Epithelial cell of proximal tubule (primary cell): Measurements from ENCODE around the gene FAM107B. TPM values are rescaled to one million over a fixed set of nuclear protein-coding genes. Genes with fewer than 3 reads are reported as not detected.

Experiments
- DNase-seq: peaks from one replicate; pipeline ENCODE4 v3.0.0-alpha.2; 2011; ENCODE audit warnings: low read depth
- H3K4me3 ChIP-seq: 2 replicates; pipeline ENCODE4 v1.5.1; 2011; ENCODE audit warnings: low read depth, mild to moderate bottlenecking, low read length
- total RNA-seq: library from RNA; depleted of rRNA; stranded (reverse); fragments of >200 nt; gene quantifications from 2 replicates; pipeline ENCODE4 v1.2.3, GENCODE V29; 2015
- TF ChIP-seq, protein P1 (sequence below): conservative IDR thresholded peaks from 2 replicates; pipeline ENCODE4 v1.5.1; 2012; ENCODE audit warnings: low read depth, mild to moderate bottlenecking, low read length

The FAM107B gene
- total RNA-seq, 1 donor from 2014 or later: 46.0 TPM

GRCh38 chr10:14483417-14483816, 291.3 kb downstream of the FAM107B start:
- TF ChIP-seq, protein P1, sequence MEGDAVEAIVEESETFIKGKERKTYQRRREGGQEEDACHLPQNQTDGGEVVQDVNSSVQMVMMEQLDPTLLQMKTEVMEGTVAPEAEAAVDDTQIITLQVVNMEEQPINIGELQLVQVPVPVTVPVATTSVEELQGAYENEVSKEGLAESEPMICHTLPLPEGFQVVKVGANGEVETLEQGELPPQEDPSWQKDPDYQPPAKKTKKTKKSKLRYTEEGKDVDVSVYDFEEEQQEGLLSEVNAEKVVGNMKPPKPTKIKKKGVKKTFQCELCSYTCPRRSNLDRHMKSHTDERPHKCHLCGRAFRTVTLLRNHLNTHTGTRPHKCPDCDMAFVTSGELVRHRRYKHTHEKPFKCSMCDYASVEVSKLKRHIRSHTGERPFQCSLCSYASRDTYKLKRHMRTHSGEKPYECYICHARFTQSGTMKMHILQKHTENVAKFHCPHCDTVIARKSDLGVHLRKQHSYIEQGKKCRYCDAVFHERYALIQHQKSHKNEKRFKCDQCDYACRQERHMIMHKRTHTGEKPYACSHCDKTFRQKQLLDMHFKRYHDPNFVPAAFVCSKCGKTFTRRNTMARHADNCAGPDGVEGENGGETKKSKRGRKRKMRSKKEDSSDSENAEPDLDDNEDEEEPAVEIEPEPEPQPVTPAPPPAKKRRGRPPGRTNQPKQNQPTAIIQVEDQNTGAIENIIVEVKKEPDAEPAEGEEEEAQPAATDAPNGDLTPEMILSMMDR: no peak
- no peak overlapping the region for H3K4me3 ChIP-seq
- DNase-seq: no peak

GRCh38 chr10:14481752-14482151, 292.9 kb downstream of the FAM107B start:
- TF ChIP-seq, protein P1: no peak
- no peak for DNase-seq
- H3K4me3 ChIP-seq: no peak overlapping the region

DNA sequence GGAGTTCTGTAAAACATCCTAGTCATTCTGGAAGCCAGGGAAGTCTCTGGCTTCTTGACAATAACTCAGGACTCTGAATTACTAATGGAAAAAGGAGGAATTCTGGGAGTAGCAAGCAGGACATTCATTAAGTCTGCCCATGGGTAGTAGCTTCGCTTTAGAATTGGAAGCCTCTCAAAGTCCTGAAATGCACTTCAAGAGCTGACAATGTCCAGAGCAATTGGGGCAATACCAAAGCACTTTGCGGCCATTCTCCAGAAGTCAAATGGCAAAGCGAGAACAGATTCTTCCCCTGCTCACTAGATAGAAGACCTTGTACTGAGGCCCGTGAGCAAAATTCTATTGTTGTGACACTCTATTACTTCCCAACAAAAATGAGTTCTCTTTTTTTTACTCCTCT, 293.7 kb downstream of the FAM107B start:
- DNase-seq: no peak
- H3K4me3 ChIP-seq: no peak overlapping the region
- TF ChIP-seq, protein P1: no peak

DNA sequence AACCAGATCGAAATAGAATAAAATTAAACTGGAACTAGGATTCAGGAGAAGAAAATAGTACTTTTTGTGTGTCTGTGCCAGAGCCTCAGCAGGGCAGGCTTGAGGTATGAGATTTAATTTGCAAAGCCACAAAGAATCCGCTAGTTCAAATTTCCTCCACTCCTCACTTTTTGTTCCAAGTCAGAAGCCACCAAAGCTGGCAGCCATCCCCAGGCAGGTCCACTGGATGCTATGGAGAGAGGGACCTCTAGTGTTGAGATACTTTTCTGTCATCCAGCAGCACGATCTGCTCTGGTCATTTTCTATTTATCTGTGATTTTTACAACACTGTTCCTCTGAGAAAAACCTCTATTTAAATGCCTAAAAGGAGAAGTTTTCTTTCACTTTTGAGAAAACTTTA, 296.1 kb downstream of the FAM107B start:
- TF ChIP-seq, protein P1: peak; percentile 90
- DNase-seq: no peak
- H3K4me3 ChIP-seq: no peak overlapping the region

- TF ChIP-seq, protein P1: no peak
These were observed 296.5 kb downstream of the FAM107B start for GRCh38 chr10:14478201-14478600.

GRCh38 chr10:14477408-14477710, 297.3 kb downstream of the FAM107B start:
- TF ChIP-seq, protein P1: no peak
- DNase-seq: no peak
- no peak overlapping the region for H3K4me3 ChIP-seq

More at GRCh38 chr10:14478201-14478600, 296.5 kb downstream of the FAM107B start:
- H3K4me3 ChIP-seq: no peak overlapping the region
- DNase-seq: no peak

DNA sequence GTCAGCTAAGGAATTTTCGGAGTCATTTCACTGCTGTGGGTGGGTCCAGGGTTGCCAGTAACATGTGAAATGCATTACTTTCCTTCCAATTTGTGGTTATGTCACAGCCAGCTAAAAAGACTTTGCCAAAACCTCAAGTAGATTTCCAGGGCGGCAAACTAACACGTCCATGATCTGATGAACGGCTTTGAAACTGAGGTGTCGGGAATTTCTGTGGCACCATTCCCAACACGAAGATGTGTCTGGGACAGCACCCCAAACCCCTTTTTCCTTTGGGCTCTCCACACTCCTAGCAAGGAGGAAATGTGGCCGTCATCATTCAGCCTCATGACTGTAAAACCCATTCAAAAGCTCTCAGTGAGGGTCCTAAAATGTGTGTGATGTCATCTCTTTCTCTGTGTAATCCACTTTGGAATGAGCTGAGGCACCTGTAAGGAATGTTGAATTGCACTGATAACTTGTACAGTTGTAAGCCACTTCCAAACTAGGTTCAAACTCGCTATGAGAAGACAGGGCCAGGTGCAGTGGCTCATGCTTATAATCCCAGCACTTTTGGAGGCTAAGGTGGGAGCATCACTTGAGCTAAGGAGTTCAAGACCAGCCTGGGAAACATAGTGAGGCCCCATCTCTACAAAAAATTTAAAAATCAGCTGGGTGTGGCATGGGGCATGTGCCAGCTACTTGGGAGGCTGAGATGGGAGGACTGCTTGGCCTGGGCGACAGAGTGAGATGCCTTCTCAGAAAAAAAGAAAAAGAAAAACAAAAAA, 297.9 kb downstream of the FAM107B start:
- DNase-seq: no peak

More for the DNA sequence above, 297.9 kb downstream of the FAM107B start:
- TF ChIP-seq, protein P1: no peak
- H3K4me3 ChIP-seq: no peak overlapping the region
